CD4-positive, alpha-beta T cell treated with Interleukin-2 at 100 ng/mL for 4 hours (primary cell): Measurements from ENCODE around the gene LACRT.

ENCODE experiments used
- DNase-seq: peaks from one replicate; pipeline ENCODE4 v3.0.0-alpha.2; 2020; ENCODE audit warnings: low spot score

The LACRT gene

GRCh38 chr12:54602661-54603060 lies 32.0 kb downstream of the LACRT start:
- DNase-seq = no peak

GRCh38 chr12:54601841-54602240 lies 32.9 kb downstream of the LACRT start:
- no peak for DNase-seq

- no peak for DNase-seq
Observed at GRCh38 chr12:54598970-54599369, 35.7 kb downstream of the LACRT start.

- DNase-seq = peak; percentile 49
Observed at GRCh38 chr12:54596526-54596946, 38.2 kb downstream of the LACRT start.

- no peak for DNase-seq
Observed at GRCh38 chr12:54595471-54595870, 39.2 kb downstream of the LACRT start.

- no peak for DNase-seq
Observed at GRCh38 chr12:54593725-54594124, 41.0 kb downstream of the LACRT start.

- DNase-seq = no peak
Observed at GRCh38 chr12:54593135-54593534, 41.6 kb downstream of the LACRT start.

GRCh38 chr12:54592316-54592715 lies 42.4 kb downstream of the LACRT start:
- DNase-seq = no peak

- DNase-seq = no peak
Observed at GRCh38 chr12:54590978-54591591, 43.6 kb downstream of the LACRT start.

GRCh38 chr12:54589964-54590363 lies 44.7 kb downstream of the LACRT start:
- no peak for DNase-seq

- no peak for DNase-seq
Observed at GRCh38 chr12:54588890-54589267, 45.8 kb downstream of the LACRT start.

GRCh38 chr12:54588110-54588889 lies 46.4 kb downstream of the LACRT start, which contains the start of gene PPP1R1A:
PPP1R1A (minus strand) TSS chr12:54588659; CDS start chr12:54588488, 171 bp downstream.
- no peak for DNase-seq

GRCh38 chr12:54587315-54587873 lies 47.3 kb downstream of the LACRT start:
- DNase-seq = no peak

- no peak for DNase-seq
Observed at GRCh38 chr12:54586620-54587019, 48.1 kb downstream of the LACRT start.

GRCh38 chr12:54585243-54585642 lies 49.5 kb downstream of the LACRT start:
- no peak for DNase-seq

GRCh38 chr12:54584128-54584527 lies 50.6 kb downstream of the LACRT start:
- no peak for DNase-seq

GRCh38 chr12:54583726-54584125 lies 51.0 kb downstream of the LACRT start:
- no peak for DNase-seq

- no peak for DNase-seq
Observed at GRCh38 chr12:54581412-54581811, 53.3 kb downstream of the LACRT start.
